Subcutaneous adipose tissue (tissue), 4 donors: ENCODE data around the gene TMSB10. TPM values are rescaled to one million over a fixed set of nuclear protein-coding genes. Genes with fewer than 3 reads are reported as not detected.

ENCODE experiments used
- CTCF ChIP-seq: fragments of 450-650 bp; IDR thresholded peaks from one replicate; pipeline ENCODE4 v1.5.1; 2016; ENCODE audit warnings: low read depth, mild to moderate bottlenecking, control low read depth, antibody characterized with exemption, moderate library complexity
- total RNA-seq, 4 donors: library from RNA; depleted of rRNA; stranded (reverse); fragments of >200 nt; gene quantifications; one replicate each; pipeline ENCODE4 v1.1.0, GENCODE V29; 2016

Gene TMSB10
- total RNA-seq, 4 donors from 2014 or later: 4,028 to 7,366 (median 5,247) TPM

- no peak for TF ChIP-seq CTCF
Measured at GRCh38 chr2:84881581-84882413, 23.7 kb upstream of the TMSB10 start.

- no peak for TF ChIP-seq CTCF
Measured at GRCh38 chr2:84882414-84882738, 23.1 kb upstream of the TMSB10 start.

- TF ChIP-seq CTCF: no peak
Measured at GRCh38 chr2:84882775-84883550, 22.5 kb upstream of the TMSB10 start.

- TF ChIP-seq CTCF: no peak
Measured at GRCh38 chr2:84884449-84884848, 21.0 kb upstream of the TMSB10 start.

- no peak for TF ChIP-seq CTCF
Measured at GRCh38 chr2:84885111-84885510, 20.3 kb upstream of the TMSB10 start.

GRCh38 chr2:84886791-84887190 is 18.7 kb upstream of the TMSB10 start:
- no peak for TF ChIP-seq CTCF
